ENCODE data around the gene MAP1B.

- TF ChIP-seq EZH2 (optimal IDR thresholded peaks at IDR 0.05; ENCODE audit: low read depth, low read length) (no peak), CTCF (IDR thresholded peaks at IDR 0.05; ENCODE audit: low read length) (no peak)
Measured at GRCh38 chr5:72185496-72186329, 78.4 kb downstream of the MAP1B start.

Measured in MM.1S (cell line).